ENCODE measurements around the gene EIF2AK3.

DNA sequence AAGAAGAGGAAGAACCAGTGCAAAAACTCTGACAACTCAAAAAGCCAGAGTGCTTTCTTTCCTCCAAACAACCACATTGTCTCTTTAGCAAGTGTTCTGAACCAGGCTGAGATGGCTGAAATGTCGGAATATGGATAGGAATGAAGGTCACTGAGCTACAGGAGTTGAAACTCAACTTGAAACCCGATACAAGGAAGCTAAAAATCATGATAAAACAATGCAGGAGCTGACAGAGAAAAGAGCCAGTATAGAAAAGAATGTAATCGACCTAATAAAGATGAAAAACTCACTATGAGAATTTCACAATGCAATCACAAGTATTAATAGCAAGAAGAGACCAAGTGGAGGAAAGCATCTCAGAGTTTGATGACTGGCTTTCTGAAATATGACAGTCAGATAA is 15.0 kb upstream of the EIF2AK3 start:
- TF ChIP-seq POLR2AphosphoS5 (IDR thresholded peaks at IDR 0.05; ENCODE audit: borderline replicate concordance, low read depth, low read length) (no peak), EZH2 (IDR thresholded peaks at IDR 0.05) (no peak), FOXP2 (optimal IDR thresholded peaks at IDR 0.05; ENCODE audit: control extremely low read depth, extremely low read length, insufficient read depth) (no peak)

Measured in SK-N-MC (cell line).